ENCODE results near the gene BTG2.

BTG2 gene

DNA sequence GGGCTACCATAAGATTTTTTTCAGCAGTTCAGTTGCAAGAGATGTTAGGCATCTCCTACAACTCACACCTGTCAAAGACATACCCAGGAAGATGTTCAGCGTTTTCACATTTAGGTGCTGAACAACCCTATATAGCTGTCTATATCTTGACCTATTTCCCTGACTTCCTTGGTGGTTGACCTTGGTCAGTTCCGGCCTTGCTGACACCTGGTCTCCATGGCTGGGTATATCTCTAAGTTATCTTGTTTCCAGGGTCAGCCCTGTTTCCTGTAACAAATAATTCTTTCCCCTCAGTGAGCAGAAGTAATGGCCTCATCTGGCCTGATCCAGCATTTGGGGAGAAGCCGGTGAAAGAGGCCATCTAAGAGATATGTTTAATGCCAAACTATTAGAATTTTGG lies 2.4 kb upstream of the BTG2 start:
- Histone ChIP-seq H3K27me3 (ENCODE audit: insufficient read depth, low read length, poor library complexity, severe bottlenecking) (peaks cover 21% of the 10 kb centered on the region), H3K9ac (ENCODE audit: low read depth, low read length, poor library complexity, severe bottlenecking) (no peak overlapping the region), H3K79me2 (ENCODE audit: insufficient read depth, low read length) (peaks cover 38% of the 10 kb centered on the region), H3K4me3 (ENCODE audit: low read length, poor library complexity, severe bottlenecking) (no peak overlapping the region), H3K36me3 (ENCODE audit: insufficient read depth, low read length) (peaks cover 21% of the 10 kb centered on the region), H4K20me1 (ENCODE audit: insufficient read depth, low read length, poor library complexity, severe bottlenecking) (peaks cover 23% of the 10 kb centered on the region), H3K4me1 (ENCODE audit: insufficient read depth, low read length, poor library complexity, severe bottlenecking) (peaks cover 63% of the 10 kb centered on the region), H3K9me3 (ENCODE audit: insufficient read depth, low read depth, low read length) (no peaks in the 10 kb centered on the region), H3F3A (ENCODE audit: low read depth) (peaks cover 8% of the 10 kb centered on the region; the same call in 1 of the 2 replicates), H3K4me2 (ENCODE audit: low read depth, low read length, poor library complexity, severe bottlenecking) (peak overlapping the region; percentile 2), H2AFZ (ENCODE audit: low read length) (no peak overlapping the region), H3K9me2 (replicated peaks; ENCODE audit: low read depth, low read length) (no peaks in the 10 kb centered on the region)
- no peak for TF ChIP-seq EZH2phosphoT487 (IDR thresholded peaks at IDR 0.05; ENCODE audit: borderline replicate concordance)
- TF ChIP-seq, protein P1, sequence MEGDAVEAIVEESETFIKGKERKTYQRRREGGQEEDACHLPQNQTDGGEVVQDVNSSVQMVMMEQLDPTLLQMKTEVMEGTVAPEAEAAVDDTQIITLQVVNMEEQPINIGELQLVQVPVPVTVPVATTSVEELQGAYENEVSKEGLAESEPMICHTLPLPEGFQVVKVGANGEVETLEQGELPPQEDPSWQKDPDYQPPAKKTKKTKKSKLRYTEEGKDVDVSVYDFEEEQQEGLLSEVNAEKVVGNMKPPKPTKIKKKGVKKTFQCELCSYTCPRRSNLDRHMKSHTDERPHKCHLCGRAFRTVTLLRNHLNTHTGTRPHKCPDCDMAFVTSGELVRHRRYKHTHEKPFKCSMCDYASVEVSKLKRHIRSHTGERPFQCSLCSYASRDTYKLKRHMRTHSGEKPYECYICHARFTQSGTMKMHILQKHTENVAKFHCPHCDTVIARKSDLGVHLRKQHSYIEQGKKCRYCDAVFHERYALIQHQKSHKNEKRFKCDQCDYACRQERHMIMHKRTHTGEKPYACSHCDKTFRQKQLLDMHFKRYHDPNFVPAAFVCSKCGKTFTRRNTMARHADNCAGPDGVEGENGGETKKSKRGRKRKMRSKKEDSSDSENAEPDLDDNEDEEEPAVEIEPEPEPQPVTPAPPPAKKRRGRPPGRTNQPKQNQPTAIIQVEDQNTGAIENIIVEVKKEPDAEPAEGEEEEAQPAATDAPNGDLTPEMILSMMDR (conservative IDR thresholded peaks at IDR 0.05; ENCODE audit: low read length) = no peak

DNA sequence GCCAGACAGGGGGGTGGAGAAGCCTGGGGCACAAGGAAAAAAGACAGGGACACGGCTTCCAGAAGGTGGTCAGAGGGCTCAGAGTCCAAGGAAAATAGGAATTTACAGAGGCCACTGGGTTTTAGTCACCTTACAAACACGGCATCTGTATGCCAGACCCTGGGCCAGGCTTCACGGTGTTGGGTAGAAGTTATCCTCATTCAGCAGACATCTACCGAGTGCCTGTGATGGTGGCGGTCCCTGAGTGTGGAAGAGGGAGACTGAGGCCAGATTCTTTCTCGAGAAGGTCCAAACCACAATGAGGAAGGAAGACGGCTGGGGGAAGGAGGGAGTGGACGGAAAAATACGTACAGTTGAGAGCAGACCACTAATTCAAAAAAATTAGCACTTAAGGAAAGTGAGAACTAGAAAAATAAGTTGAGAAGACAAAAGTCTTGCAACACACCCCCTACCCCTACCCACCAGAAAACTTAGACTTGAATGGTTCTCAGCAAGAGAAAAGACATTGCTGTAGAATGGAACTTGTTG lies 864 bp upstream of the BTG2 start:
- peaks cover 8% of the 10 kb centered on the region; the same call in 1 of the 2 replicates for H3F3A ChIP-seq (ENCODE audit: low read depth)
- no peaks in the 10 kb centered on the region for H3K9me2 ChIP-seq (replicated peaks; ENCODE audit: low read depth, low read length)
- peaks cover 37% of the 10 kb centered on the region for H3K36me3 ChIP-seq (ENCODE audit: insufficient read depth, low read length)
- peaks cover 64% of the 10 kb centered on the region for H3K4me1 ChIP-seq (ENCODE audit: insufficient read depth, low read length, poor library complexity, severe bottlenecking)
- H3K4me3 ChIP-seq (ENCODE audit: low read length, poor library complexity, severe bottlenecking) = peak overlapping the region; percentile 69
- H2AFZ ChIP-seq (ENCODE audit: low read length) = no peak overlapping the region
- peaks cover 21% of the 10 kb centered on the region for H3K27me3 ChIP-seq (ENCODE audit: insufficient read depth, low read length, poor library complexity, severe bottlenecking)
- H4K20me1 ChIP-seq (ENCODE audit: insufficient read depth, low read length, poor library complexity, severe bottlenecking) = peaks cover 38% of the 10 kb centered on the region
- peaks cover 54% of the 10 kb centered on the region for H3K79me2 ChIP-seq (ENCODE audit: insufficient read depth, low read length)
- peak overlapping the region; percentile 75 for H3K4me2 ChIP-seq (ENCODE audit: low read depth, low read length, poor library complexity, severe bottlenecking)
- no peak for TF ChIP-seq EZH2phosphoT487 (IDR thresholded peaks at IDR 0.05; ENCODE audit: borderline replicate concordance)
- TF ChIP-seq, protein P1 (conservative IDR thresholded peaks at IDR 0.05; ENCODE audit: low read length) = no peak
- peak overlapping the region; percentile 99 for H3K9ac ChIP-seq (ENCODE audit: low read depth, low read length, poor library complexity, severe bottlenecking)
- no peaks in the 10 kb centered on the region for H3K9me3 ChIP-seq (ENCODE audit: insufficient read depth, low read depth, low read length)

DNA sequence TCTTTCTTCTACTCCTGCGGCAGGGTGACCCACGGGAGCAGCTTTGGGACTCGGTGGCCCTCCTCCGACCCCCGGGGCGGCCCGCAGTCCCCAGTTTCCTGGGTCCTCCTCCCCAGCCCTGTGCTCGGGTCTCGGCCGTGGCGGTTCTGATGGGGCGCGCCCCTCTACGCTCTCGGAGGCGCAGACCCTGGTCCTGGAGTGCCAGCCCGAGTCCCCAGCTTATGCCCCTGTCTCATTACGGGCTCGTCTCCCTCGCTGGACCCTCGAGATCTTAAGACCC lies 430 bp downstream of the BTG2 start:
- Histone ChIP-seq H4K20me1 (ENCODE audit: insufficient read depth, low read length, poor library complexity, severe bottlenecking) (peaks cover 50% of the 10 kb centered on the region), H3F3A (ENCODE audit: low read depth) (peaks cover under 1% of the 10 kb centered on the region; the same call in 1 of the 2 replicates), H3K4me1 (ENCODE audit: insufficient read depth, low read length, poor library complexity, severe bottlenecking) (peaks cover 63% of the 10 kb centered on the region), H3K79me2 (ENCODE audit: insufficient read depth, low read length) (peaks cover 66% of the 10 kb centered on the region), H3K4me3 (ENCODE audit: low read length, poor library complexity, severe bottlenecking) (peak overlapping the region; percentile 98), H3K9me2 (replicated peaks; ENCODE audit: low read depth, low read length) (no peaks in the 10 kb centered on the region), H3K27me3 (ENCODE audit: insufficient read depth, low read length, poor library complexity, severe bottlenecking) (peaks cover 21% of the 10 kb centered on the region), H2AFZ (ENCODE audit: low read length) (no peak overlapping the region), H3K9ac (ENCODE audit: low read depth, low read length, poor library complexity, severe bottlenecking) (peak overlapping the region; percentile 99), H3K9me3 (ENCODE audit: insufficient read depth, low read depth, low read length) (no peaks in the 10 kb centered on the region), H3K36me3 (ENCODE audit: insufficient read depth, low read length) (peaks cover 47% of the 10 kb centered on the region), H3K4me2 (ENCODE audit: low read depth, low read length, poor library complexity, severe bottlenecking) (peak overlapping the region; percentile 84)
- TF ChIP-seq, protein P1 (conservative IDR thresholded peaks at IDR 0.05; ENCODE audit: low read length) = no peak
- TF ChIP-seq EZH2phosphoT487 (IDR thresholded peaks at IDR 0.05; ENCODE audit: borderline replicate concordance) = no peak

Measured in Loucy (cell line).